ENCODE measurements around the gene TULP4.
"Not testable (repeated sequence)": the region's sequence is repeated elsewhere in the genome, so short reads cannot be mapped to it uniquely, and the experiment has no call there.

Gene TULP4

GRCh38 chr6:158398252-158399024 lies 86.2 kb downstream of the TULP4 start:
- no peak for DNase-seq (ENCODE audit: low spot score)
- no peak for TF ChIP-seq CTCF (IDR thresholded peaks at IDR 0.05; ENCODE audit: borderline replicate concordance, control extremely low read depth, extremely low read depth, insufficient read depth, missing control alignments)
- in situ Hi-C loops (cut with MboI; ENCODE audit: low sequenced_read_pairs, unreplicated experiment) = no loop called here

GRCh38 chr6:158399040-158399700 lies 86.9 kb downstream of the TULP4 start:
- no peak for DNase-seq (ENCODE audit: low spot score)
- TF ChIP-seq CTCF (IDR thresholded peaks at IDR 0.05; ENCODE audit: borderline replicate concordance, control extremely low read depth, extremely low read depth, insufficient read depth, missing control alignments) = no peak
- in situ Hi-C loops (cut with MboI; ENCODE audit: low sequenced_read_pairs, unreplicated experiment) = no loop called here

GRCh38 chr6:158402184-158402583 lies 89.9 kb downstream of the TULP4 start:
- TF ChIP-seq CTCF (IDR thresholded peaks at IDR 0.05; ENCODE audit: borderline replicate concordance, control extremely low read depth, extremely low read depth, insufficient read depth, missing control alignments) = no peak
- in situ Hi-C loops (cut with MboI; ENCODE audit: low sequenced_read_pairs, unreplicated experiment) = no loop called here
- DNase-seq (ENCODE audit: low spot score) = no peak

GRCh38 chr6:158405321-158405831 lies 93.1 kb downstream of the TULP4 start:
- in situ Hi-C loops (cut with MboI; ENCODE audit: low sequenced_read_pairs, unreplicated experiment) = not testable (repeated sequence)

GRCh38 chr6:158405933-158406332 lies 93.7 kb downstream of the TULP4 start:
- in situ Hi-C loops (cut with MboI; ENCODE audit: low sequenced_read_pairs, unreplicated experiment) = no loop called here
- no peak for DNase-seq (ENCODE audit: low spot score)
- no peak for TF ChIP-seq CTCF (IDR thresholded peaks at IDR 0.05; ENCODE audit: borderline replicate concordance, control extremely low read depth, extremely low read depth, insufficient read depth, missing control alignments)

More at GRCh38 chr6:158405321-158405831, 93.1 kb downstream of the TULP4 start:
- not testable (repeated sequence) for DNase-seq (ENCODE audit: low spot score)

- no peak for DNase-seq (ENCODE audit: low spot score)
- in situ Hi-C loops (cut with MboI; ENCODE audit: low sequenced_read_pairs, unreplicated experiment) = no loop called here
- no peak for TF ChIP-seq CTCF (IDR thresholded peaks at IDR 0.05; ENCODE audit: borderline replicate concordance, control extremely low read depth, extremely low read depth, insufficient read depth, missing control alignments)
Observed at GRCh38 chr6:158406736-158407135, 94.5 kb downstream of the TULP4 start.

GRCh38 chr6:158408013-158408412 lies 95.7 kb downstream of the TULP4 start:
- in situ Hi-C loops (cut with MboI; ENCODE audit: low sequenced_read_pairs, unreplicated experiment) = no loop called here
- no peak for TF ChIP-seq CTCF (IDR thresholded peaks at IDR 0.05; ENCODE audit: borderline replicate concordance, control extremely low read depth, extremely low read depth, insufficient read depth, missing control alignments)
- DNase-seq (ENCODE audit: low spot score) = no peak

Measured in GM13976 (cell line).